Stimulated activated CD4-positive, alpha-beta T cell treated with anti-CD3 and anti-CD28 coated beads, Interleukin-12 subunit alpha, Interleukin-12 subunit beta, amount 100 ng/mL, for 4 hours (primary cell): ENCODE results near the gene RFPL2.
A peak's percentile ranks its signal among the peaks of the same experiment; 100 is the strongest.
"Not testable (repeated sequence)": the region's sequence is repeated elsewhere in the genome, so short reads cannot be mapped to it uniquely, and the experiment has no call there.

Experiments used
- DNase-seq: peaks from one replicate; pipeline ENCODE4 v3.0.0-alpha.2; 2020

The RFPL2 gene

GRCh38 chr22:32205974-32206773 is 1.3 kb upstream of the RFPL2 start:
- DNase-seq: no peak

GRCh38 chr22:32204040-32204855 is 625 bp downstream of the RFPL2 start:
- DNase-seq: no peak

GRCh38 chr22:32203181-32204039 is 1.5 kb downstream of the RFPL2 start:
- DNase-seq: no peak

DNA sequence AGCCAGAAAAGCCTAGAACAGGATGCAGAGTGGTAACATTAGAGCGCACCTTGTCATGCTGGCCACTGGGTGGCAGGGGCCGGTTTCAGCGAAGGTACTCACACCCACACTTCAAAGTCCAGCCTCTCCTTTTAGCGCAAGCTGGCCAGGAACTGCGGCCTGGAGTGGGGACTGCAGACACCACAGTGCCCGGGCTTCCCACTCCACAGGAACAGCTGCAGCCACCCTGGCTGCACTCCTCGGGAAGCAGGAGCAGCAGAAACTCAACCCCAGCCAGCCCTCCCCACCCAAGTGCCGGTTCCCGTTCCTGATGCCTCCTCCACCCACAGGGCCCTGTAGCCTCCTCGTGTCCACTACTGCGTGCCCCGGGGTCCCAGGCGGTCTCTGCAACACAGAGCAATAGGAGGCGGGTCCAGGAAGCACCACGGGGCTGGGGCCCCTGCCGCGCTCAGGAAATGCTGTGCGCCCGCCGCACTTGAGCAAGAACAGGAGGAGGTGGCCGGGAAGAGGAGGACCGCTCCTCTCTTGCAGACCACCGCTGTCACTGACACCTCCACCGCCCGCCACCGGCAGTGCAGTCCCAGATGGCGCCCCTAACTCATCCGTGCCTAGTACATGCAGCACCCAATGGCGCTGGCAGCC is 2.2 kb downstream of the RFPL2 start:
- DNase-seq: no peak

DNA sequence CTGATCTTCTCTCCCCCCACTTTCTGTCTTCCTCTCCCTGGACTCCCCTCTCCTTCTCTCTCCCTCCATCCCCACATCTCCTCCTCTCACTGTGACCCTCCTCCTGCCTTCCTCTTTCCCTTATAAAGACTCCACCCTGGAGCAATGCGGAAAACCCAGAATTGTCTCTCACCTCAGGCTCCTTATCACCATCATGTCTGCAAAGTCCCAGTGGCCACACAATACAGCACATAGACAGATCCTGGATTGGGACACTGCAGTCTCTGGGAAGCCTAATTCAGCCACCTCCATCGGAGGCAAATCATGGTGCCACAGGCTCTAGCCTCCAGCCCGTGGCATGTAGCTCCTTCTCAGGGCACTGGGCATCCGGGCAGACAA is 2.7 kb downstream of the RFPL2 start:
- DNase-seq: no peak

DNA sequence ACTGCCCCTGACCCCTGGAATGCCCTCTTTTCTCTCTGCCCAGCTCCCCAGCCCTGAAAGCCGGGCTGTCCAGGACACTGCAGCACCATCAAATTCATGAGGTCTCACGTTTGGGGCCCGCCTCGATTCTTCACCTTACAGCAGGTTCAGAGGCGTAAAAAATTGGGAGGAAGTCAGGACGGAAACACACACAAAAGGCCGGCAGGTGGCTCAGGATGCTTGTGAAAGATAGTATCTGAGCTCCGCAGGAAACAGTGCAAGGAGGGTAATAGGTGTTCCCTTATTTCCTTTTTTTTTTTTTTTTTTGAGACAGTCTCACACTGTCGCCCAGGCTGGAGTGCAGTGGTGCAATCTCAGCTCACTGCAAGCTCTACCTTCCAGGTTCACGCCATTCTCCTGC is 4.1 kb downstream of the RFPL2 start:
- no peak for DNase-seq

DNA sequence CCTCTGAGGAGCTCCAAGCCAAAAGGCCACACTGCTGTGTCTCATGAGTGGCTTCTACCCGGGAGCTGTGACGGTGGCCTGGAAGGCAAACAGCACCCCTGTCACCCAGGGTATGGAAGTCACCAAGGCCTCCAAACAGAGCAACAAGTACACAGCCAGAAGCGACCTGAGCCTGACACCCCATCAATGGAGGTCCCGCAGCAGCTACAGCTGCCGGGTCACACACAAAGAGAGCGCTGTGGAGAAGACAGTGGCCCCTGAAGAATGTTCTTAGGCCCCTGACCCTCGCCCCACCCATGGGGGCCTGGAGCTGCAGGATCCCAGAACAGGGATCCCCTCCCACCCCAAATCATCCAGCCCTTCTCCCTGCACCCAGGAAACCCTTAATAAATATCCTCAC is 4.9 kb downstream of the RFPL2 start:
- DNase-seq: no peak

DNA sequence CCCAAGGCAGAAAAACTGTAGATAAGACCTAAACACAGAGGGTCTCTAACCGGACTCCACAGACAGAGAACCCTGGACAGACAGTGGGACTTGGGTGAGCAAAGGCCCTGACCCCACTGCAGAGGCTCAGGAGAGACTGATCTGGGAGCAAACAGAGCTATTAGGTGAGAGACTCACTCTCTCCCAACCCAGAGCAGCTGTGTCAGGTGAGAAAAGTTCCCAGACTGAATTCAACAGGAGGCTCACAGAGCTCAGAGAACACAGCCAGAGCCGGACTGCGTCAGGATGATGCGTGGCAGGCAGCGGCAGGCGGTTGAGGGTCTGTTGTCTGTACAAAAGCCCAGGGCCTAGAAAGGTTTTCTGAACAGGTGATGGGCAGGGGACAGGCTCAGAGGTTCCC is 5.5 kb downstream of the RFPL2 start:
- no peak for DNase-seq

GRCh38 chr22:32197553-32198226 is 7.2 kb downstream of the RFPL2 start:
- not testable (repeated sequence) for DNase-seq

DNA sequence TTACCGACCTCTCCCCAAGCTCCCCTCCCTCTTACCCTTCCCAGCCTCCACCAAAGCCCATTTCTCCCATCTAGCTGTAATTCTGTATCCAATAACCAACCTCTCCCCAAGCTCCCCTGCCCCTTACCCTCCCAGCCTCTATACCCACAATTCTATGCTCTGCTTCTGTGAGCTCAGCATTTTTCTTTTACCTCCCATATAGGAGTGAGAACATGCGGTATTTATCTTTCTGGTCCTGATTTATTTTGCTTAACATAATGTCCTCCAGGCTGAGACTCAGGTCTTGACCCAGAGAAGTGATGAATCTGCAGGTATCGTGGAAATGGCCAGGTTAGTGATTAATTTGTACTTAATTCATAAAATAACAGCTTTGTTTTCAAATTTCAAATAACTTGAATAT is 9.0 kb downstream of the RFPL2 start:
- DNase-seq: not testable (repeated sequence)

DNA sequence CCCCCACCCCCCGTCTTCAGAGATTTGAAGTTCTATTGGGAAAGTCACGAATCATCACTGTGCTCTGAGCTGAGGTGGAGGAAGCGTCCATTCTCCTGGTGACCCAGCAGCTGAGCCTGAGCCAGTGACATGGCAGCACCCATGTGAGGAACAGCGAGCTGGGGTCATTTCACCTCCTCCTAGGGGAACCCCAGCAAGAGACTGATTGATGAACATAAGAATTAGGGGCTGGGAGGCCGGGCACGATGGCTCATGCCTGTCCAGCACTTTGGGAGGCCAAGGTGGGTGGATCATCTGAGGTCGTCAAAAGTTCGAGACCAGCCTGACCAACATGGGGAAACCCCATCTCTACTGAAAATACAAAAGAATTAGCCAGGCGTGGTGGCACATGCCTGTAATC is 11.5 kb downstream of the RFPL2 start:
- DNase-seq: not testable (repeated sequence)

- not testable (repeated sequence) for DNase-seq
Measured at GRCh38 chr22:32191021-32191420, 13.9 kb downstream of the RFPL2 start.

GRCh38 chr22:32185821-32186220 is 19.1 kb downstream of the RFPL2 start:
- no peak for DNase-seq

GRCh38 chr22:32183625-32184024 is 21.2 kb downstream of the RFPL2 start:
- no peak for DNase-seq

- no peak for DNase-seq
Measured at GRCh38 chr22:32181043-32181442, 23.8 kb downstream of the RFPL2 start.

DNA sequence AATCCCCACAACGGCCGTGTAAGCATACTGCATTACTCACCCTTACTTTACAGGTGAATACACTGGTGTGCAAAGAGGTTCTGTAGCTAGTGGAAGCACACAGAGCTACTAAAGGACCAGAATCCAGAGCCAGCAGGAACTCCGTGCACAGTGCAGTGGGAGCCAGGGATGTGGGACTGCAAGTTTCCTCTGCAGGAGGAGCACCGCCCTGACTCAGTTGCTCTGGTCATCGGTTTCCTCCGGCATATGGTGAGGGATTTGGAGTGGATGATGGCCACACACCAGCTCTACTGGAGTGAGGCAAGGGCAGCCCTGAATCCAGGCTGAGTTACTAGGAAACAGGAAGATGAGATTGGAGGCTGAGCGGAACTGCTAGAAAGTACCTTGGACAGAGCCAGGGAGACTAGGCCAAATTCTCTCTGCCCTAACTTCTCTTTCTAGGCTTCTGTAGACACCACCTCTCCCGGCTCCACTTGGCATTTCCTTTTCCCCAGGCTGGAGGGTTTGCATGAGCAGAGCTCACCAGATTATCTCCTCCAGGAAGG is 27.6 kb downstream of the RFPL2 start:
- no peak for DNase-seq

- DNase-seq: peak; percentile 4
Measured at GRCh38 chr22:32175683-32176644, 28.9 kb downstream of the RFPL2 start.

- no peak for DNase-seq
Measured at GRCh38 chr22:32175115-32175514, 29.8 kb downstream of the RFPL2 start.

- DNase-seq: no peak
Measured at GRCh38 chr22:32165681-32166080, 39.2 kb downstream of the RFPL2 start.

DNA sequence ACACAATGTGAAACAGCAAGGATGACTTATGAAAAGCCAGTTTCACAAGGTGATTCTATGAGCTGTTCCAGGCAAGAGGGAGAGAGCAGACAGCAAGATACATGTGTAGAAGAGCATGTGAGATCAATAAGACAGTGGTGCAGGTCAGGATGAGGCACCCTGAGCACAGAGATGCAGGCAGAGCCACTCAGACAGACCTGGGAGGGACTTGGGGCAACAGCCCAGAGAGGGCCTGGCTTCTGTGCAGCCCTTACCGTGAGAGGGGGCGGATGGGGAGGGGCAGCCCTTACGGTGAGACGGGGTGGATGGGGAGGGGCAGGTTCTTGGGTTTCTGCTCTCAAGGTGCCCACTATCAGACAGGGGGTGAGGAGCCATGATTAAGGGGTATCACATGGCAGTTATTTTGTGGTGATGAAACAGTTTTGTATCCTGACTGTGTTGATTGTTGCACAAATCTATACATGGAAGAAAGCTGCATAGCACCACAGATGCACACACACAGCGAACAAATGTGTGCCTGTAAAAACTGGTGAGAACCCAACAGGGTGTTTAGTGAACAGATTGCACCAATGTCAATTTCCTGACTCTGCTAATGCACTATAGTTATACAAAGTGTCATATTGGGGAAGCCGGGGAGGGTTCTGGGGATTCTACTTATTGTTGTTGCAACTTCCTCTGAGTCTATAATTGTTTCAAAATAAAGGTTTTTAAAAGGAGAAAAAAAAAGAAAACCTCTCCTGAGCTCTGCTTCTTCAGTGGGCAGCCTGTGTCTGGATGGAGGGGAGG is 40.6 kb downstream of the RFPL2 start:
- no peak for DNase-seq
